NCI-H2171 treated with DMSO at 0.1 percent for 48 hours (cell line): ENCODE measurements around the gene ARHGEF7.

Experiments used
- DNase-seq: peaks from one replicate; lab custom pipeline; 2025; lab: John Stamatoyannopoulos, UW

ARHGEF7 gene

DNA sequence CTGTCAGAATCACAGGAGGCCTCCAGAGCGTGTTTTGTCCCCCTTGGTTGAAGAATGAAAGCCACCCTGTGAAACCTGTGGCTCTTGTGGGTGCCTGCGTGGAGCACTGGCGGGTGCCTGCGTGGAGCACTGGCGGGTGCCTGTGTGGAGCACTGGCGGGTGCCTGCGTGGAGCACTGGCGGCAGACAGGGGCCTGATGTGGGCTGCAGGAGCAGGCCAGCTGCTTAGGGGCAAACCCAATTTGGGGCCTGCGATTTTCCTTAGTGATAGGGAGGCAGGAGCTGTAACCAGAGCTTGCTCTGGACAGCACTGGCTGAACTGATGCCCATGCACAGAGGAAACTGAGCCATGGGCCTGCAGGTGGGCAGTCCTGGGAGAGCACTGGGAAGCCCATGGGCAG is 24.3 kb downstream of the ARHGEF7 start:
- no peak for DNase-seq

DNA sequence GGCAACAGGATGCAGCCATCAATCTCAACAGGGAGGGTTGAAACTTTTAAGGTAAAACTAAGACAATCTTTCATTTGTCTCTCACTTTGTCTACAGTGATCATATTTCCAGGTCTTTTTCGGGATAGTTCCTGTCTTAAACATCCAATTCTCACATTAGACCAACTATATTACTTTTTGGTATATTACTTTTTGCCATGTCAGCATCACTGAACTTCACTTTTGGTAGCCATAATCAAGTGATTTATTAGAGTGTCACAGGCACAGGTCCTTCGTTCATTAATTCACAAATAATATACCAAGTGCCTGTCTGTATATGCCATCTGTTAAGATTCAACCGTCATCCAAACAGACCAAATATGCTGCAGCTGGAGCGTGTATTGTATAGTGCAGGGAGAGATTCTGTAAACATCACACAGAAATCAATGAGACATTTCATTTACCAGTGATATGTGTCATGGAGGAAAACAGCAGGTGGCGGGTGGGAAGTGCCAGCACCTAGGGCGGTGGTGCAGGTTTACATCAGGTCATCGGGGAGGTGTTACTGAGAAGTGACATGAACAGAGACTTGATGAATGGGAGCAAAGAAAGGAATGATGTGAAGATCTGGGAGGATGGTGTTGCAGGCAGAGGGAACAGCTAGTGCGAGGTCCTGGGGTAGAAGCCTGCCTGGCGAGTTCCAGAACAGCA is 24.9 kb downstream of the ARHGEF7 start:
- DNase-seq = peak; percentile 94

DNA sequence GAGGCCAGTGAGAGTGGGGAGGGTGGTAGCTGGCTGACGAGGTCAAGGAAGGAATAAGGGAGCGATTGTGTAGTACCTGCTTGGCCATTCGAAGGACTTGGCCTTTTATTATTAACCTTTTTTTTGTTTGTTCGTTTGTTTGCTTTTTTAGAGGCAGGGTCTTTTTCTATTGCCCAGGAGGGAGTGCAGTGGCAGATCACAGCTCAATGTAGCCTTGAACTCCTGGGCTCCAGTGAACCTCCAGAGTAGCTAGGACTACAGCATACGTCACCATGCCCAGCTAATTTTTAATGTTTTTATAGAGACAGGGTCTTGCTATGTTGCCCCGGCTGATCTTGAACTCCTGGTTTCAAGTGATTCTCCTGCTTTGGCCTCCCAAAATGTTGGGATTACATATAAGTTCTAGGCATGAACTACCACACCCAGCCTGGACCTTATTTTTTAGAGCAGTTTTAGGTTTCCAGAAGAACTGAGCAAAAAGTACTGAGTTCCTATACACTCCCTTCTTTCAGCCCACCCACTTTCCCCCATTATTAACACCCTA is 25.5 kb downstream of the ARHGEF7 start:
- DNase-seq = no peak

DNA sequence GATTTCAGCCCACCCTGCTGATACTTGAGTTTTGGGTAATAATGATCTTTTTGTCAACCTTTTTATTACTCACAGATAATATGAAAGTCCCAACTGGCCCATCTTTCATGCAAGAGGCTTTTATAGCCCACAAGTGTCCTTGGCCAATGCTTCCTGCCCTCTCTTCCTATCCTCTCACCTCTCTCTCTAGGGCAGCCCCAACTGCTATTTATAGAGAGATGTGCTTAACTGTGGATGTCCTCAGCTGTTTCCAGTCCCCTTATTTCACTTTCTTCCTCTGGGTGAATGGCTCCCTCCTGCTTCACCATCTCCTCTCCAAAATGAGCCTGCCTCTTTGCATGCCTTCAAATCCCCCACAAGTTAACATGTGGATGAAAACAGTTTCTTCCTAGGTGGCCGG is 27.4 kb downstream of the ARHGEF7 start:
- DNase-seq = no peak

DNA sequence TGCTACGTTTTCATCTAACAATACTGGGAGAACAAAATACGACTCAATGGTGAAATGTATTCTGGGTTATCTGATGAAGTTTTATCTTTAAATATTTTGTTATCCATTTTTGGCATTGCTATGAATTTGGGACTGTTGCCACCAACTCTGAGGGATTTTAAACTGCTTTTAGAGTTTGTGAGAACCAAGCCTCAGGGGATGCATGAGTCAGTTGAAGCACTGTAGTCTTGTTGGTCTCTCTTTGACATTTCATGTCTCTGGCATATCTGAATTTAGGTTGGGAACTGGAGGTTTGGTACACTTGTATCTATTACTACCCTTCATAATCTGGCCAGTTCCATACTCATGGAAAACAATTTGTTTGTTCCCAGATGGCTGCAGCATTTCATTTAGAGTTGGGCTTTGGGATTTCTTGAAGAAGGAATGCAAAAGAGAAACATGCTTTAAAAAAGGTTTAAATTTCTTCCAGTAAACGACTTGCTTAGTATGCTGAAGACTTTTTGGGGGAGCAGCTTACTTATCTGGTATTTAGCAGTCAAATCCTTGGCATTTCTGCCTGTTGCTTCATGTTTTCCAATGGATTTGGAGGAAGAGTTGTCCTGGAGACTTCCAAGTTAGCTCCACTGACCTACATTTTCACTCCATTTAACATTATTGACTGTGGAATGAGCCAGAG is 28.9 kb downstream of the ARHGEF7 start:
- no peak for DNase-seq

DNA sequence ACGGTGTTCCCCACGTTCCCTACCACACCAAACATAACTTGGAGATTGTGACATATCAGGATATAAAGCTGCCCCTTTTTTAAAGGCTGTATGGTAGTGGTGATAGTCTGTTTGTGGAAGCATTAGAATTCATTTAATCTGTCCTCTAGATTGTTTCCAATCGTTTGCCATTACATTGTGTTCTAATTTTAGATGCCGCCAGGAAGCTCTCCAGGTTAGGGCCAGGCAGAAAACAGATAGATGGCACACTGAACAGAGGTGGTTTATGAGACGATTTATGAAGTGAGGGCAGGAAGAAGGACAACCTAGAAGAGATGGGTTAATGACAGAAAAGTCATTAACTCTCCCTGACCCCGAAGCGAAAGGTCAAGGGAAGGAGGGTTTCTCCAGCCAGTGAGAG is 30.0 kb downstream of the ARHGEF7 start:
- DNase-seq = no peak

DNA sequence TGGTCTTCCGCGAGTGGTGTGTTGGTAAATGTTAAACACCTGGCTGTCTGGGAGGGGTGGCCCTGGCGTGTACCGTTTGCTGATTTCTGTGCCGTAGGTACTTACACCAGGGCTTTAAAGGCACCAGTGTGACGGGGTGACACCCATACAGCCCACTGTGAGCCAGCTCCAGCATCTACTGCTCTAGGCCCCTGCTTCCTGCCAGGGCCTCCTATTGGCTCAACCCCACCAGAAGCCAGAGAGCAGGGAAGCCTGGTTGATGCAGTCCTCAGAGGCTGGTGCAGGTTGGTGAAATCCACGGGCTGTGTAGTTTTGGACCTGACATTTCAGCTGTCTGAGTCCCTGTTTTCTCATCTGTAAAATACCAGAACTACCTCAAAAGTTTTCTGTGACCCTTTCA is 30.4 kb downstream of the ARHGEF7 start:
- DNase-seq = no peak

DNA sequence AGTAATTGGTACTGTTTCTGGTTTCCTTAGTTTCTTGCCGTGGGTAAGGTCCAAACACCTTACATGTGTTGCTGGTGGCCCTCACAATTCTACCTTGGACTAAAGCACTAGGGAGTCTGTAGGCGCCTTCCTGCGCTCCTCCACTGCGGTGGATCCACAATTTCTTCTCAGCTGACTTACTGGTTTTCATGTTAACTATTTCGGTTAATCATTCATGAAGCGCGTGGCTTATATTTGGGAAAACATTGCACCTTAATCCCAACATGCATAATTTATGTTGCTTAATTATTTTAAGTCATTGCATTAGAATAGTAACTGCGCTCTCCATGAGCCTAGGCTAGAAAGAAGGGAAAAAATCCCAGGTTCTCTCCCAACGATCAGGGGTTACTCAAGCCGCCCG is 37.7 kb downstream of the ARHGEF7 start:
- peak; percentile 33 for DNase-seq

DNA sequence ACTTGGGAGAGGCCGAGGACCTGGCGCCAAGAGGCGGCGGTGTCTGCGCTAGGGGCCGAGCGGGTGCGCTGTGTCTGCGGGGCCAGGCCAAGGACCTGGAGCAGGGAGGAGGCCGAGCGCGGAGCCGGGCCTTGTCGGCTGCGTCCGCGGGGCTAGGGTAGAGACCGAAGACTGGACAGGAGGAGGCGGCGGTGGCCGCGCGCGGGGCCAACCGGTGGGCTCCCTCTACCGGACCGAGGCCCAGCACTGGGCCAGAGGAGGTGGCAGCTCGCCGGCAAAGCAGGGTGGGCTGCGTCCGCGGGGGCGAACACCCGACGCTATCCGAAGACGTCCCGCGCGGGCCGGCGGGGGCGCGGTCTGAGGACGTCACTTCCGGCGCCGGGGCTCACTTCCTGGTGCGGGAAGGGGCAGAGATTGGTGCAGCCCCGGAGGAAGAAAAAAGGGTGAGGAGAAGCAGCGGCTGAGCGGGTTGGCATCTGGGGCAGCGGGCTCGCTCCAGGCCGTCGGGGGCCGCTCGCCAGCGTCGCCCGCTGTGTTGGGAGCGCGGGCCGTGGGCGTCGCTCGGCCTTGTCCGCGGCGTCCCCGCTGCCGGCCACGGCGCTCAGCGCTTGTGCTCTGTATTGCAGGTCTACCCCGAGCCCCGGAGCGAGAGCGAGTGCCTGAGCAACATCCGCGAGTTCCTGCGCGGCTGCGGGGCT is 38.3 kb downstream of the ARHGEF7 start:
- peak; percentile 91 for DNase-seq

DNA sequence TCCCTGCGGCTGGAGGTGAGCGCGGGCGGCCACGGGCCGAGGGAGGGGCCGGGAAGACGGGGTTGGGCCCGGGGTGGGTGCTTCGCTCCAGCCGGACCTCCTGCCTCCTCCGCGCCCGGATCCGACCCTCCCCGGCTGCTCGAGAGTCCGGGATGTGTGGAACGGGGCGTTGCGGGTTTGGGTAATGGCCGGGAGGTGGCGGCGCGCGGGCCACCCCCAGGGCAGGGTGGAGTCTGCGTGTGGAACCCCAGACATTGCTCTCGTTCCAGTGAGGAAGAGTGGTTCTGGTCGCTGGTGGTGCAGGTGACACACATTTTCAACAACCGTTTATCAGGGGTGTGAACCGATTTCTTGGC is 38.8 kb downstream of the ARHGEF7 start:
- DNase-seq = peak; percentile 37

DNA sequence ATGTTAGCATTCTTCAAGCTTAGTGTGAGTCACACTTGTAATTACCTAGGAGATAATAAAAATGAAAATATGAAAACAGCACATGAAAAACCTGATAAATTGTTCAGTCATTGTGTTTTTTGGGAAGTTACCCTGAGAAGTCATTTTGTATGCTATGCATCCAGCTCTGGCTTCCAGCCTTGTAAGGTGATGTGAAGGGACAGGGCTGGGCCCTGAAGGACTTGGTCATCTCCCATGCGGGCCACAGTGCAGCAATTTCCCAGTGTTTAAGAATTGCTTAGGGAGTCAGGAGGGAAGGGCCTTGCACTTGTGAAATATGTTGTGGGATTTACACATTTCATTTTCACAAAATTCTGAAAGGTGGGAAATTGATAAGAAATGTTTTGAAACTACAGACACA is 41.3 kb downstream of the ARHGEF7 start:
- no peak for DNase-seq

DNA sequence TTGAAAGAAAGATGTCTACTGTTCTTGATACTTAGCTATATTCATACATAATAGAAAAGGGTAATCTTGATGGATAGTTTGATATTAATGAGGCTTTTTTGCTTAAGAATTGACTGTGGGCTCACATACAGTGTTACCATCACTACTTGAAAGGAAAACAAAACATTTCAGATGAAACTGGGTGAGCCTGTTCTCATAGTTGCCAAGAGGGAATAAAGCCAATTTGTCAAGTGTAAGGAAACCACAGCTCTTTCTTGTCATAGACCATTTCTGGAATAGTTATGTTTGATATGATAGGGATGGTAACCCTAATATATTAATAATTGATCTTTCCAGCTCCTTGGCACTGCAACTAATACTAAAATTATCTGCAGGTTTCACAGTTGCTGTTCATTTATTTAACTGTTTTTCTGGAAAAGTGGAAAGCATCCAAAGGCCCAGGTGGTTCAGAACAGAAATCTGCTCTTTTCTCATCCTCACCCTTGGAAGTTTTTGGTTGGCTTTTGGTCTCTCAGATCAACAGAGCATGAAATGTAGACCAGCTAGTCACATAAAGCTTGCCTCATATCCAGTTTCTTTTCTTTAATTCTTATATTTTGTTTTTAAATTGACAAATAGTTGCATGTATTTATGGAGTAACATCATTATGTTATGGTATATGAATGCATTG is 43.2 kb downstream of the ARHGEF7 start:
- no peak for DNase-seq

DNA sequence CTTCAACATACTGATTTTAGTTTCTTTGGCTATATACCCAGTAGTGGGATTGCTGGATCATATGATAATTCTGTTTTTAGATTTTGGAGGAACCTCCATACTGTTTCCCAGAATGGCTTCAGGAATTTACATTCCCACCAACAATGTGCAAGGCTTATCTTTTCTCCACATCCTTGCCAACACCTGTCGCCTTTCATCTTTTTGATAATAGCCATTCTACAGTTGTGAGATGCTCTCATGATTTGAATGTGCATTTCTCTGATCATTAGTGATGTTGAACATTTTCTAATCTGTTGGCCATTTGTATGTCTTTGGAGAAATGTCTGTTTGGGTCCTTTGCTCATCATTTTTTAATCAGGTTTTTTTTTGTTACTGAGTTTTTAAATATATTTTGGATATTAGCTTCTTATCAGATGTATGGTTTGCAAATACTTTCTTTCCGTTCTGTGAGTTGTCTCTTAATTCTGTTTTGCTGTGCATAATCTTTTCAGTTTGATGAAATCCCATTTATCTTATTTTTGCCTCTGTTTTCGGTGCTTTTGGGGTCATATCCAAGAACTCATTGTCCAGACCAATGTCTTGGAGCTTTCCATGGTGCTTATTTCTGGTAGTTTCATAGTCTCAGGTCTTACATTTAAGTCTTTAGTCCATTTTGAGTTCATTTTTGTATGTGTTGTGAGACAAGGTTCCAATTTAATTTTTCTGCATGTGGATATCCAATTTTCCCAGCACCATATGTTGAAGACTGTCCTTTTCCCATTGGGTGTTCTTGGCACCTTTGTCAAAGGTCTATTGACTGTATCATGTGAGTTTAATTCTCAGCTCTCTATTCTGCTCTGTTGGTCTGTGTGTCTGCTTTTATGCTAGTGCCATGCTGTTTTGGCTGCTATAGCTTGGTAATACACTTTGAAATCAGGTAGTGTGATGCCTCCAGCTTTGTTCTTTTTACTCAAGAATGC is 44.5 kb downstream of the ARHGEF7 start:
- DNase-seq = no peak

DNA sequence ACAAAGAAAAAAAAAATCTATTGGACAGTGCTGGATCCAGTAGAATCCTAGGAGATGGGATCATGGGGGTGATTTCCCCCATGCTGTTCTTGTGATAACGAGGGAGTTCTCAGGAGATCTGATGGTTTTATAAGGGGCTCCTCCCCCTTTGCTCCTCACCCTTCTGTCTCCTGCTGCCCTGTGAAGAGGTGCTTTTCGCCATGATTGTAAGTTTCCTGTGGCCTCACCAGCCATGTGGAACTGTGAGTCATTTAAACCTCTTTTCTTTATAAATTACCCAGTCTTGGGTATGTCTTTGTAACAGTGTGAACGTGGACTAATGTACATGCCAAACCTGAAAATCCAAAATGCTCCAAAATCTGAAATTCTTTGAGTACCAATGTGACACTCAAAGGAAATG is 45.5 kb downstream of the ARHGEF7 start:
- DNase-seq = no peak

DNA sequence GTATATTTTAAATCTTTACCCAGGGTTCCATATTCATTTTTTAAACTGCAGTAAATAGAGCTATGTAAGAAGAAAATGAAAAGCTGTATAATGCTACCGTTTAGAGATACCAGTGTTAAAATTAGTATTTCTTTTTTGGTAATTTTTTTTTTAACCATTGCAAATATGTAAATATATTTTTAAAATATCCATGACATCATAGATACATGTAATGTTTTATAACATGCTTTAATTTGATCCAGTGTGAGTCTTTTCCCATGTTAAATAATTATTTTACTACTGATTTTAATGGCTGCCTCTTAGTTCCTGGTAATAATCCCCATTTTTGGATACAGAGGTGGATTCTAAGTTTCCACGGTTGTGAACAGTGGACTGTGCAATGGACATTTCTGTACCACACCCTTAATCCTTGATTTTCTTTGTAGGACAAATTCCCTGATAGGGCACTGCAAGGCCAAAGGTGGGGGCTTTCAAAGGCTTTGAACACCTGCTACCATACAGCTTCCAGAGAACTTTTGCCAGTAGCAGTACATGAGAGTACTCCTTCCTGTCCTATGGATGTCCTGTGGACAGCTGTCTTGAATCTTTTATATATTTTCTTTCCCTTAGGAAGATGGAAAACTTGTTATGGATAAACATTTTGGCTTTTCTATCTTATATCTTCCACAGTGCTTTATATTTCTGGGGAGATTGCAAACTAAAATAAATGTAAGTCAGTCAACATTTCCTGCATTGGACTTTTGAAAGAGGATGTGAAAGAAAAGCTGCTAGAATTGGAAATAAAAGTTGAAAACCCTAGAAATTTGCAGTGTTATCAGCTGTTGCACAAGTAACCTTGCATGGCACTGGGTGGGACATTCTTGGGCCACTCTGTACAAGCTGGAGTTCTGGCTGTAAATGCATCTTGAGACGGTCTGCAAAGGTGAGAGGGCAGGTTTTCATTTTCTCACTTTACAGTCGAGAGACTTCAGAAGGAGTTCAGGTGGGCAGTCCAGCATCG is 46.8 kb downstream of the ARHGEF7 start:
- no peak for DNase-seq

DNA sequence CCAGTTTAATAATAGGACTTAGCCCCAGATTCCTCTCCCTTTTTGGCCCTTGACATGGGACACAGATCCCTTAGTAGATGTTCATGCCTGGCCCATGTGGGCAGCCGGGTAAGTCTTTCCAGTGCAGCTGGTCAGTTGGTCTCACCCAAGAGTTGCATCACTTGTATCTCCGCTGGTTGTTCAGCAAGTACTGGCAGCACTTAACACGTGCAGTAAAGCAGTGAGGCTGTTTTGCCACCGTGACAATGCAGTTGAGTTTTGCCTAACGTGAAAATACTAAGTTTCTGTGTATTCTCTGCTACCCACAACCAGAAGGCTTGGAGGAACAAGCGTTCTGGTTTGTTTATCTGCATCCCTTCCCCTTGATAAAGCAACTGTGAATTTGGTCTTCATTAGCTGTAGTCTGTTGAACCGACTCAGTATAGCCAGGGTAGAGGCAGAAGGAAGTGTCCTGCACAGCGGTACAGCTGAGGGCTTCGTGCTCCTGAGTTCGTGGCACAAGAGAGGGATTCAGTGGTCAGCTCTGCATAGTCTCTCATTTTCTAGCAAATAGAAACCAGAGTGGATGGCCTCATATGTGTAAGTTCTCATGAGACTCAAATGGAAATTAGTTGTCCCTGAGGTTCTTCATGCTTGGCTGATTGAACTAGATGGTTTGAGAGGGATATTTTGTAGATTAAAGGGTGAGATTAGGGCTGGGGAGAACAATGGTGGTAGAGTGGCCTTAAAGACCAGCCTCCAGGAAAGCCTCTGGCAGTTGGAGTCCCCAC is 50.3 kb downstream of the ARHGEF7 start:
- DNase-seq = no peak

DNA sequence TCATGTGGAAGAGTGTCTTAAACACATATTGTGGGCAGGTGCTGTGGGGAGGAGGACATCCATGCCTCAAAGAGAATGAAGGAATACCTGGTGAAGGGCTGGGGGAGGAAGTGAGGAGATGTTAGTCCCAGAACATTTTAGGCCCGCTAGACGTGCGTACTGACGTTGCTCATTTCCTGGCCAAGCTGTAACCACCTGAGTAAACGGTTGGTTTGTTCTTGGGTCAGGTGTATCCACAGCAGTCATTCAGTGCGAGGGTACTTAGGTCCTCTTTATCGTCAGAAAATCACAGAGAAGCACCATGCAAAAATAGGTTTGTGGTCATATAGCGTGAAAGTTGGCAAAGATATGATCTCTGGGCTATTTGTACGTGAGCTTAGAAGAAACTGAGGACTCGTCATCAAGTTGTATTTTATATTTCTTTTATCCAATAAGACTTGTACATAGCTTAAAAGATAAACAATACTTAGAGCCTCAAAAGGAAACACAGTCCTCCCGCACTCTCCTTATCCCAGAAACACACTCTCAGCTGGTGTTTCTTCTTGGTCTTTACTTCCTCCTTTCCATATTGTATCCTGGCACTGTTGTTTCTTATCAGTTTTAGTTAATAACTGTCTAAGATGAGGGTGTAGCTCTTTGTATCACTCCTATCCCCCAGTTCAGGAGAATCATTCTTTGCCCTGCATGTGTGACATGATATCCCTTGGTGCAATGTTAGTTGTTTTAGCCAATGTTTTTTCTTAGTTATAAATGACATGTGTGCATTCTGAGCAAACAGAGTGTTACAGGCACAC is 52.0 kb downstream of the ARHGEF7 start:
- DNase-seq = no peak

DNA sequence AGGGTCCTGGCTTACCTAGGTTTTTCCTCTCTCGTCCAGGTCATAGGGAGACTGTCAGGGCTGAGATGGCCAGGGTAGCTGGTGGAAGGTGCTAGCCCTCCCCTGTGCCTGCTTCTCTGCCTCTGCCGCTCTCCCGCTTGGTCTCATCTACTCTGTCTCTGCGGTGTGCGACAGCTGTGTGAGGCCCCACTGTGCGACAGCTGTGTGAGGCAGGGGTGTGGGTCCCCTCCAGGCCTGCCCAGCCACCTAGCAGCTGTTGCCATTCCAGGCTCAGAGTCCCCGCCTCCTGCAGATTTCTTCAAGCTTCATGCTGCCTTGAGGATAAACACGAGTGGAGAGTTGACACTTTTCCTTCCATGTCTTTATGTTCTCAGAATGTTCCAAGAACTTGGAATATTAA is 53.0 kb downstream of the ARHGEF7 start:
- DNase-seq = peak; percentile 76

DNA sequence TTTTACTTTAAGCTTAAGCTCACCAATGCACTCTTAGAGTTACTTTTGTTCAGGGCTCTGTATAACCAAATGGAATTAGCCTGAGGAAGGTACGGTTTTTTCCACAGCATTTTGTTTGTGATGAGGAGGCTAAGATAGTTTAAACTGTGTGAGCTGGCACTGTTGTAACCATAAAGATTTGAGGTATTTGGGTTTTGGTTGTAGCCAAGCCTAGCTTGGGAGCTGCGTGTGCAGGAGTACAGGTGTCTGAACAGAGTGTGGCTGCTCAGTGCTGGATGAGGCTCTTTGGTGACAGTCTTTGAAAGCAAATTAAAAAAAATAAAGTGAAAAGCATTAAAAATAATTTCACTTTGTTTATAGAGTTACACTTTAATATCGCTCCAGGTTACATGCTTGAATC is 56.0 kb downstream of the ARHGEF7 start:
- DNase-seq = no peak
